CD4-positive, alpha-beta T cell treated with Interferon gamma for 1 hour (primary cell): ENCODE data around the gene NCS1.

ENCODE experiments used
- DNase-seq: peaks from one replicate; pipeline ENCODE4 v3.0.0-alpha.2; 2020

Gene NCS1

DNA sequence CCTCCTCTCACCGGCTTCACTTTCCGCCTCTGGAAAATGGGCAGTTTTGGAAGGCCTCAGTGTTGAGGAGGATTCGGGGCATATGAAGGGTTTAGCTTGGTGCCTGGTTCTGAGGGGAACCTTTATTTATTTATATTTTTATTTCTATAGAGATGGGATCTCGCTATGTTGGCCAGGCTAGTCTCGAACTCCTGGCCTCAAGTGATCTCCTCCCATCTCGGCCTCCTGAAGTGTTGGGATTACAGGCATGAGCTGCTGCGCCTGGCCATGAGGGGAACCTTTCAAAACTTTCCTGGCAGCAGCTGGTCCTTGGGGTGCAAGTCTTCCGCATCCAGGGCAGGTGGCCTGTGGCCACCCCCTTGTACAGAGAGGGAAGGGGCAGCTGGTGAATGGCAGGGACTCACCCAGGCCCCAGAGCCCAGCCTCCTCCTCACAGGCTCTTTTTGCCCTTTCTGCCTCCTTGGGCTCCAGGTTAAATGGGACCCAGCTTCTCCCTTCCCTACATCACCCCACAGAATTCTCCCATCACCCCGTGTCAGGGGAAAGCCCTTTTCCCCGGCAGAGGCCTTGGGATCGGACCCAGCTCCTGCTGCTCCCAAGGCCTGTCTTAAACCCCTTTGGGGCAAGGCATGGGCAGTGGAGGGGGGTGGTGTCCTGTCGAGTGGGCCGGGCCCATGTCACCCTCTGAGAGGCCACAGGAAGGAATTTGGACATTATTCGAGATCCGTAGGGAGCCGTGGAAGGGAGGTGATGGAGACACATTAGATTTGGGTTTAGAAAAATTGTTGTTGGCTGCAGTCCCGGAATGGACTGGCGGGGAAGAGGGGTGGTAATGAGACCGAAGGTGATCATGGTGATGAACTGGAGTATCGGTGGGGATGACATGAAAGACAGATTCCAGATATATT lies 5.9 kb downstream of the NCS1 start:
- DNase-seq: no peak

DNA sequence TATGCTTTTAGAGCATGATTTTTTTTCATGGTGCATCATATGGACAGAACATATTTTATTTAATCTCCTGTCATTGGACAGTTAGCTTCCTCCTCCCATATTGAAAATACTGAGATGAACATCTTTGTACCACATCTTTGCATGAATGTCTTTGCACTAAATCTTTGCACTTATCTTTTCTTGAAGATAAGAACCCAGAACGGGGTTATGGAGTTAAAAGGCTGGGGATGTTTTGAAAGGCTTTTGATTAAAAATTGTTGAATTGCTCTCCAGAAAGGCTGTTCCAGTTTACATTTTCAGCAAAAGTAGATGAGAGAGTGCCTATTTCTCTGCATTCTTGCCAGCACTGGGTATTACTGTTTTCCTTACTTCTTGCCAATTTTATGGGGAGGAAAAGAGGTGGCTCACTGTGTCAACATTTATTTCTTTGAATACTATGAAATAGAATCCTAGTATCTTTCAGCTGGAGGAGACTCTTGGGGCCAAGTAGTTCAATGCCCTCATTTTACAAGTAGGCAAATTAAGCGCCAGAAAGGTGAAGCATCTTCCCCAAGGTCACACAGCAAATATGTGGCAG lies 7.2 kb downstream of the NCS1 start:
- no peak for DNase-seq

DNA sequence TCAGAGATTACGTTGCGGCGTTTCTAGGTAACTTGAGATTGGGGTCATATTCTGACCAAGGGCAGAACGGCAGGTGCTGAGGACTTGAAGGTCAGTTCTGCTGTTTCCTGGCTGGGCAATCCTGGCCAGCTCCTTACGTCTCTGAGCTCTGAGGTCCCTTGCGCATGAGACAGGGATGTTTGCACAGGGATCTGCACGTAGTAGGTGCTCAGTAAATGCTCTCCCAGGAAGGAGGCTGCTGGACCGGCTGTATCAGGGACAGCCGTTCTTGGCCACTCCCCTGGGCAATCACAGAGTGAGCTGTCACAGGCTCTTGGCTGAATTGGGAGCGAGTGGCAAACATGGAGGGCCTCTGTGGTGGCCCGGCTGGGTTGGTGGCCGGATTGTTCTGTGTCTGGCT lies 8.3 kb downstream of the NCS1 start:
- DNase-seq: no peak

DNA sequence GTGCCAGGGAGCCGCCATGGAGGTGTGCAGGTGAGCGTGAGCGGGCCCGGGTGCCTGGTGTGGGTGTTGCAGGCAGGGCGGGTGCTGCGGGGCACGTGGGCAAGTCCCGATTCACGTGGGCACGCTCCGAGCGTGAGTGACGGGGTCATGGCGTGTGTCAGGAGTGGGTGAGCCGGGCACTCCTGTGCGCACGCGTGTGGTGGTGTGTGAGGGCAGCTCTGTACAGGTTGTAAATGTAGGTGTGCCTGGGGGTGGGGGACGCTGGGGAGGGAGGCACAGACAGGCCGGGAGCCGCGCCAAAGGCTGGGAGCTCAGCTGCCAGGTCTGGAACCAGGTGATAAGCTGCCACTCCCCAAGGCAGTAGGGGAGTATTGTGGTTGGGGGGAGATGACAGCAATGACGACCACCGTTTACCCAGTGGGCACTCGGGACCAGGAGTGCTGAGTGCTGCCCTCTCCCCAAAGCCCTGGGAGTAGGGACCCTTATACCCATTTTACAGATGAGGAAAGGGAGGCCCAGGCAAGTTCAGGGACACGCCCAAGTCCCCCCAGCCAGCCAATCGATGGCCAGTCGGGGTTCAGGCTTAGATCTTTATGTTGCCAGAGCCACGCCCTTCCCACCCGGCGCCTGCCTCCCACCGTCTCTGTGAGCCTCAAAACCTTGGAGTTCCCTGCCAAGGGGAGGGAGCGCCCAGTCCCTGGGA lies 9.6 kb downstream of the NCS1 start:
- DNase-seq: no peak

DNA sequence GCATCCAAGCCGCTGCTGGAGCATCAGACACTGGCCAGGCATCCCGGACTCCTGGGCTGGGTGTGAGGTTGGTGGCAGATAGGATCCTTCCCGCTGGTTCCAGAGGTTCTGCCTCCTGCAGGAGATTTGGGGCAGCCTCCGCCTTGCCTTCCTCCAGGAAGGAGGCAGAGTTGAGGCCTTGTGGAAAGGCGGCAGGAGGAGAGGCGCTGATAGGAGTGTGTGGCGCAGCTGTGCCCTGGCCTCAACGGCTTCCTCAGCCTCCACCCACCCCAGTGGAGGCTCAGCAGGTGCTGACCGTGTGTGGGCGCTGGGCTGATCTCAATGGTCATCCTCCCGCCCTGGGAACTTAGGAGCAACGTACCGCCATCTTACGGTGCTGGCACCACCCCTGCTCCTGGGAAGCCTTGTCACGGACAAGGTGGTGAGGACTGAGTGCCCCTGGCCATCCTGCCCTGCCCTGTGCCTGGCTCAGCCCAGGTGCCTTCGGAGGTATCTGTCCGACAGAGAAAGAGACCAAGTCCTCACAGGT lies 10.2 kb downstream of the NCS1 start:
- no peak for DNase-seq

DNA sequence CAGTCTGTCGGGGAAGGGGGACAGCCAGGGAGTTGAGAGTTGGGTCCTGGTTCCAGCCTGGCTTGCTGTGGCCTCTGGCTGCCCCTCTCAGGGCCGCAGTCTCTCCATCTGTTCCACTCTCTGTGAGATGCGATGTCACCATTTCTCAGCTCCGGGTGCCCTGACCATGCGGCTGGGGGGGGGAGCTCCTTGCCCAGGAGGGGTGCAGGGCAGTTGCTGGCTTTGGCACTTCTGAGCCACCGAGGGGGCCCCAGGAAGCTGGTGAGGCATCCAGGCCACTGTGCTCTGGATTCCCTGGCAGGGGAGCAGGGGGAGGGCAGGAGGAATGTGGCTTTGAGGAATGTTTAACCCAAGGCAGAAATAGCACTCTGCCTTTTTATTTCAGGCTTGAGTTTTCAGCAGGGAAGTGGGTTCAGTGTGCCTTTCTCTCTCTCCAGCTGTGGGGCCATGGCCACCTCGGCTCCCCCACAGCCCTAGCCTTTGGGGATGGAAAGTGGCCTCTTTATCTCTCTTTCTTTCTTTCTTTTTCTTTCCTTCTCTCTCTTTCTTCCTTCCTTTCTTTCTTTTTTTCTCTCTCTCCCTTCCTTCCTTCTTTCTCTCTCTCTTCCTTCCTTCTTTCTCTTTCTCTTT lies 11.0 kb downstream of the NCS1 start:
- DNase-seq: no peak

DNA sequence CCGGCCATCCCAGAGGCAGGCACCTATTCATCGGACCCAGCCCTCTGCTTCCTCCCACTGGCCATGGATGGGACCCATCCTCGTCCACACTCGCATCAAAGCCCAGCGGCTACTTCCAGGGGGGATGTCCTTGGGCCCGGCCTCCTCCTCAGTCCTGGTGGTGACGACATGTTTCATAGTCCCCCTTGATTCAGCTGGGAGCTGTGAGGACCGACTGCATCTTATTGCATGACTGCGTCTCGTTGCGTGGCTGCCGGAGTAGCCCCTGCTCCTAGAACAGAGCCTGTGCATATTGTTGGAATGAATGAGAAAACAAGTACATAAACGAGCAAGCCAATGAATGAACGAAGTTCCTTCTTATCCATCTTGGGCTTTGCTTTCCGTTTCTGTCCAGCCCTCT lies 12.8 kb downstream of the NCS1 start:
- DNase-seq: no peak

DNA sequence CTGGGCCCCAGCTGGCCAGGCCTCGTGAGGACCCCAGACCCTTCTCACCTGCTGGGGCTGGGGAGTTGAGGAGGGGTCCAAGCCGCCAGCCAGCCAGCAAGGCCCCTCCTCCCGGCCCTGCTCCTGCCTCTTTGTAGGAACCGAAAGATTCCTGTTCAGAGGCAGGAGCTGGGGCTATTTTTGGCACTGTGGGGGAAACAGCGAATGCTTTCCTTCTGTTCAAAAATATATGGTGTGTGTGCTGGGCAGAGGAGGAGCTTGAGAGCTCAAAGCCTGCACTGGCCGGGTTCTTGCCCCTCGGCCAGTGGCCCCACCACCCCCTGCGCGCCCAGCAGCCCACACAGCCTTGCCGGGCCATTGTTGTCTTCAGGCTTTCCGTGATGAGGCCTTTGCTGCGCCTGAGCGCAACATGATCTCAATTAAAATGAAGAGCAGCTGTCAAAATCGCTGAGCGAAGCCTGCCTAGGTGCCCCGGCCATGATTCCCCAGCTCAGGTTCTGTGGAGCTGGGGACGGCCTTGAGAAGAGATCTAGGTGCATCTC lies 13.4 kb downstream of the NCS1 start:
- DNase-seq: no peak

DNA sequence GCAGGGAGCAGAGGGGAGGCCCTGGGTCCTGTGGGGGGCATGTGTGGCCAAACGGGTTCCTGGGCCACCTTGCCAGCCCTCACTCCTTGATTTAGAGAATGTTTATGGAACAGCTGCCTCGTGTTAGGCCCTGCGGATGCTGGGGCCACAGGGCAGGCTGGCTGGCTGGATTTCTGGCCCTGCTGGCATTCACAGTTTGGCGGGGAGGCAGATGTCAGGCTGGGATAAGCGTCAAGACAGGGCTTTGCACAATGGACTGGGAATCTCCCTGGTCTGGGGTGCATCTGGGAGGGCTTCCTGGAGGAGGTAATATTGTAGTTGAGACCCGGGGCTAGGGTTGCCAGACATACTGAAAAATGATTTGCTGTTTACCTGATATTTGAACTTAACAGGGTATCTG lies 13.8 kb downstream of the NCS1 start:
- DNase-seq: no peak

DNA sequence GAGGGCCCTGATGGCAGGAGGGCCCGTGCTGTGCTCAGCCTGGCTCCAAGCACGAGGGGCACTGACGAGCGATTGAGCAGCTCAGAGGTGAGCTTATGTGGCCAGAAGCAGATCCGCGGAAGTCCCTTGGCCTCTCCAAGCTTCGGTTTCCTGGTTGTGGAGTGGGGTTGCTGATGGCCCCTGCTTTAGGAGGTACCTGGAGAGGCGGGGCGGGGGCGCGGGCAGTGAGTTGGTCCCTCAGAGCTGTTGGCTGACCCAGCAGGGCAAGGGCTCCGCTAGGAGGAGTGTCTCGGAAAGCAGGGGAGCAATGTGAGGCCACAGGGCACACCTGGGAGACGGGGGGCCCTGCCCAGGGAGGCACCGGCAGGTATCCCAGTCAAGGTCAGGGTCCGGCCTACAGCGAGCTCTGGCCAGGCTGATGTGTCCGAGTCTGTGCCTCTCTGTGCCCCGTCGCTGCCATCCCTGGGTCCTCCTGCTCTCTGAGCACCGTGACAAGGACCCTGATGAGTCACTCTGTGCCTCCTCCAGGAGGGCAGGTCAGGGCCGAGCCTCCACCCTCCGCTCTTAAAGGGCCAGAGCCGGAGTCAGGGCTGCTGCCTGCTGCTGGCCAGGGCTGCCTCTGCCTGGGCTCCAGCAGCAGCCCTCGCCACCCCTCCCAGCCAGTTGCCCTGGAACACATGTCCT lies 14.8 kb downstream of the NCS1 start:
- no peak for DNase-seq

DNA sequence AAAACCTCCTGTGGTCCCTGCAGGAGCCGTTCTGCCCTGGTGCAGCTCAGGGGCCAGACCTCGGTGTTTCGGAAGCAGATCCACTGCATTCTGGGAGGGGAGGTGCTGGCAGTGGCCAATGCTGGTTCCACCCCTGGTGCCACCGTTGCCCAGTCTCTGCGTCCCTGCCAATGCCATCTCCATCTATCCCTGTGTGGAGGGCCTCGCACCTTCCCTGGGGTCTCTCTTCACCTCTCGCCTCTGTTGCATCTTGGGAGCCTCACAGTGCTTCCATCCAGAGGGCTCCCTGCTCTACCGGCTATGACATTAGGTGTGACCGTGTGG lies 15.3 kb downstream of the NCS1 start:
- DNase-seq: no peak

DNA sequence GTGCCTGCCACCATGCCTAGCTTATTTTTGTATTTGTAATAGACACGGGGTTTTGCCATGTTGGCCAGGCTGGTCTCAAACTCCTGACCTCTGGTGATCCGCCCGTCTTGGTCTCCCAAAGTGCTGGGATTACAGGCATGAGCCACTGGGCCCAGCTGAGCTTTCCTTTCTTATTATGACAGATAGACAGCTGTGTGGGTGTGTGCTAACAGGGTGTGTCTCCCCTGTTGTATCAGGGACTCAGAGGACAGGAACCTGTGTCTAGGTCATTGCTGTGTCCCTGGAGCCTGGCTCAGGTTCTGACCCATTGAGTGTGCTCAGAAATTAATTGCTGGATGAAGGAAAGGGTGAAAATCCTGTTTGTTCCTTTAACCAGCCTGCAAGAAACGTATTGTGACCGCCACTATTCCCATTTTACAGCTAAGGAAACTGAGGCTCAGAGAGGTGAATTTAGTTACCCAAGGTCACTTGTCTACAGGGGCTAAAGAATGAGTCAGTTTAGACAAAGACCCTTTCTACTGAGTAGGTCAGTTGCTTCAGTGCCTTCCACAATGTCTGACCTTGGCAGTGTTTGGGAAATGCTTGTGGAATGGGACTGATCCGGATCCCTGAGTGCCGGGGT lies 16.8 kb downstream of the NCS1 start:
- no peak for DNase-seq

DNA sequence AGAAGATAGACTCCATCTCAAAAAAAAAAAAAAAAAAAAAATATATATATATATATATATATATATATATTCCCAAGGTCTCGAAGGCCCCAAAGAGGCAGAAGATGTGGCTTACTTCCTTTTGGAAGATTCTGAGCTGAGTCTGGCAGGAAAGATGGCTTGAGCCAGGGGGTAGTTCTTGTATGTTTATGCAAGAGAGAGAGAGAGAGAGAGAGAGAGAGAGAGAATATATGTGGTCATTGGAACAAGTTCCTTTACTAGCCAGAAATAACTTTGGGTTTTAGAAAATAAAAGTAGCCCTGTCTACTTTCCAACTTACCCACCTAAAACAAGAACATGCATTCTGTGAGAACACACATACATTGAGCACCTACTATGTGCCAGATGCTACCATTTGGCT lies 17.6 kb downstream of the NCS1 start:
- DNase-seq: no peak

DNA sequence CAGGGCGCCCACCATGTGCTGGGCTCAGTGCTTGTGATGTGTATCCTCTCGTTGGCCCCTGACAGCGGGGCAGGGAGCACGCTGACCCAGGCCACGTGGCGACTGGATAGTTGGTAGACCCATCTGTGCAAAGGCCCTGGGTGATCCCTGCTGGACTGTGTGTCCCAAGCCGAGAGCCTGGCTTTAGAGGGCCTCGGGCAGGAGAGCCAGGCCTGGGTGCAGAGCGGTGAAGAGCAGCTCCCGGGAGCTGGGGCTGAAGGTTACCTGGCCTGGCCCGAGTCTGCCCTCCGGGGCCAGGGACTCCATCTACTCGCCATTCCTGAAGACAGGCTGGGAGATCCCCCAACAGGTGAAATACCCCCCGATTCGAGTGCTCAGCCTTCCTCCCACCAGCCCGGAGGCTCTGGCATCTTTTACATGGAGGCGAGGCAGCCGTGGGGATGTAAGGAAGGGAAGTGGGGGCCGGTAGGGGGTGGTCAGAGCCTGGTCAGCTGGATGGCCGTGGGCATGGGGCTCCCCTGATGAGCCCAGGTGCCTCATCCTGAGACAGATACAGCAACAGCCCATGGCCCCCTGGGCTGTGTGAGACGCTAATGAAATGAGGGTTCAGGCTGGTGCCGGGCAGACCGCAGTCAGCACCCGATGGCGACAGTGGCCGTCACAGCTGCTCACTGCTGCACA lies 19.0 kb downstream of the NCS1 start:
- DNase-seq: no peak

DNA sequence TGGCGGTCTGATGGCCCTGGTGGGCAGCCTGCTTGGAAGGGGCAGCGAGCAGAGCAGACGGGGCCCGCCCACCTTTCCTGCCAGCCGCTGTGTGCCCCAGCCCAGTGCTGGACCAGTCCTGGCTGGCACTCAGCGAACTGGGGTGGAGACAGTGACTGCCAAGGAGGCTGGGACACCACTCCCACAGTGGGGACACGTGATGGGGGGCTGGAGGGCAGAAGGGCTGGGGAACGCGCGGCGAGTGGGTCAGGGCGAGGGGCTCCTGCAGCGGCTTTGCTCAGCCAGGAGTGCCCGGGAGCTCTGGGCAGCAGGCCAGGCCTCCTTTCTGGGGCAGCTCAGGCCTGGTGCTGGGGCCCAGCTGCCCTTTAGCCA lies 19.5 kb downstream of the NCS1 start:
- no peak for DNase-seq

DNA sequence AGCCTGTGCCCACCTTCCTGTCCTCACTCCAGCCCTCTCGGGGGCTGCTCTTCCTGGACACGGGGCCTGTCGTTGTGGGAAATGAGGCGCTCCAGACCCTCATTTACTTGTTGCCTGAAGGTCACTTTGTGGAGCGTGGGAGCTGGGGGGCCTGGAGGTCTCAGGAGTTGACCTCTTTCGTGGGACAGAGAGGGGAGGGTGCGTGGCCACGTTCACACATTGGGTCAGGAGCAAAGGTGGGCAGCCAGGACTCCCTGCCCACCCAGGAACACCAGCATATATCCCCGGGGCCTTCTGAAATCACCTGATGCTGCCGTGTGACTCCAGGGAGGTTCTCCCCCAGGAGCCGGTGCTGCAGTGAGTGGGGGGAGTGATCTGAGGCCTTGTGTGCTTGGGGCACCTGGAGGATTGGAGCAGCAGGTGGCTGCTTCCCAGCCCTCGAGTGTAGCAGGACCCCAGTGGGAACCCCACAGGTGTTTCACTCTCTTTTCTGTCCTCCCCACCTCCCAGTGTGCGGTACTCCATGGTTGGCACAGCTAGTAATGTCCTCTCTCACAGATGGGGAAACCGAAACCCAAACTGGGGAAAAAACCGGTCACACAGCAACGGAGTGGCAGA lies 20.3 kb downstream of the NCS1 start:
- no peak for DNase-seq

DNA sequence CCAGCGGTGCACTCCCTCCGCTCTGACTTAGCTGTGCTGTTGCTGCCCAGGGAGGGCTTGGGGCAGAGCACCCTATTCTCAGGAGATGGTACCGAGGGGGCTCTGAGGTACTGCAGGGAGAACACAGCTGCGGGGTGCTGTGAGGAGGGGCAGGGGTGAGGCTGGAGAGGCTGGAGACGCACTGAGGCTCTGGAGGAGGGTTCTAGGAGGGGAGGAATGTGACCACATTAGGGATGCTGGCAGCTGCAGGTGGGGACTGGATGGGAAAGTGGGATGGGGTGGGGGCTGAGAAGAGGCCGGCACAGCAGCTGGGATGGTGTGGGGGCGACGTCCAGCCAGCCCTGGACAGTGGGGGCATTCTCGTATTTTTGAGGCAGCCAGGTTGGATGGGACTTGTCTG lies 20.9 kb downstream of the NCS1 start:
- DNase-seq: no peak

DNA sequence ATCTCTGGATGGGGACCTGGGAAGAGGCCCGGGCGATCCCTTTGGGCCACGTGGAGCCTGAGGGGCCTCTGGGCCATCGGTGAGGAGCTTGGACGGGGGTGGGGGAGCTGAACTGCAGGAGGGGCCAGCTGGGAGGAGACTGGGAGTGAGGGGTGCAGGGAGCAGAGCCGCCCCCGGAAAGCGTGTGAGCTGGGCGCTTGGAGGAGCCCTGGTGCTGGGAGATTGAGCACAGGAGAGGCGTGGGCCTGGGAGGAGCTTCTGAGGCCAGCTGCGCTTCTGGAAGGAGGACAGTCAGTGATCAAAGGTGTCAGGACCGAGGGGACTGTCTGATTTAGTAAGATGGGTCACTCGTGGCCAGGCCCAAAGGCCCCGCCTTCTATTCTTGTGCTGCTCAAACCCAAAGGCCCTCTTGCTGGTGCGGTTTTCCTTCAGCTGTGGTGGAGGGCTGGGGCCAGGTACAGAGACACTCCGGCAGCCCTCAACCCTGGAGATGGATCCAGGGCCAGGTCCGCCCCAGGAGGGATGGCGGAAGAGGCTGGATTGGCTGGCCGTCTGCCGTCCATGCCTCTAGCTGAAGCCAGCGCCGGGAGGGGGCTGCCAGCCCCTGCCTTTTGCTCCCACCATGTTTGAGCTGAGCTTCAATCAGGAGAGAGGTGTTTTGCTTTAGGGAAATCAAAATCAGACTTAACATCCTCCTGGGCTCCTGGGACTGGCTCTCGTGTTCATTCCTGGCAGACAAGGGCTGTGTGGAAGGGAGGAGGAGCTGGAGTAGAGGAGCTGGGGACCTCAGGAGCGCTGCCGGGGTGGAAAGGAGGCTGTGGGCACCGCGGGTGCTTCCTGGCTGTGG lies 21.6 kb downstream of the NCS1 start:
- DNase-seq: no peak

DNA sequence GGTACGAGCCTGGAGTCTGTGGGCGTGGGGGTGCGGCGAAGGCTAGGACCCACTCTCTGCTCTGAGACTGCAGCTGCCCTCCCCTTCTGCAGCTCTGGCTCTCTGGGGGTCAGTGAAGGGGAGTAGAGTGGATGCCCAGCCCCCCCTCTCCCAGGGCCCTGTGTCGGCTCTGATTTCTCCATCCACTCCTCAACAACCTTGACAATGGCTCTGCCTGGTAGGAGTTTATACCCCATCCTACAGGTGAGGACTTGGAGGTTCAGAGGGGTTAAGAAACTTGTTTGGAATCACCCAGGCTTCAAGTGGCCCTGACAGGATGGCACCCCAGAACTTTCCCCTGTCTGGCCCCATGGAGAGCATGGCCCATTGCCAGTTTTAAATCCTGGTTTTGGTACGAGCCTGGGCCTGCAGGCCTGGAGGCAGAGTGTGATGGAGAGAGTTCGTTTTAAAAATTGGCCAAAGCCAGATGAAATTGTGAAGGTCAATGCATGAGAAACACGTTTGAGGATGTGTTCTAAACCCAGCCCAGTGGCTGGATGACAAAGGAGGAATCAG lies 22.3 kb downstream of the NCS1 start:
- DNase-seq: no peak

DNA sequence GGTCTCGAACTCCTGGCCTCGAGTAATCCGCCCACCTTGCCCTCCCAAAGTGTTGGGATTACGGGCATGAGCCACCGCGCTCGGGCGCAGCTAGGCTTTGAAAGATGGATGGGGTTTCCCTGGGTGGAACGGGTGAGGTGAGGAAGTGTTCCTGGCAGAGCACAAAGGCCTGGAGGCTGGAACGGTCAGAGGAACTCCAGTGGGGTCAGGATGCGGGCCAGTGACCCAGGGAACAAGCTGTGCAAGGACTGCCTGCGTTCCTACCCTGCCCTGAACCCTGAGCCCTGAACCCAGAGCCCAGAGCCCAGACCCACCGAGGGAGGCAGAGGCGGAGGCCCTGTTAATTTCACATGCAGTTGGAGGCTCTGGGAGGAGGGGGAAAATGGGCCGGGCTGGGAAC lies 23.4 kb downstream of the NCS1 start:
- no peak for DNase-seq
